Measurements from ENCODE around the gene KAT2B. TPM values are rescaled to one million over a fixed set of nuclear protein-coding genes. Genes with fewer than 3 reads are reported as not detected.
A peak's percentile ranks its signal among the peaks of the same experiment; 100 is the strongest.

KAT2B gene
- polyA plus RNA-seq, 1 donor from 2014 or later: 14.2 TPM

GRCh38 chr3:20037255-20037996 is 2.8 kb upstream of the KAT2B start:
- TF ChIP-seq MXI1 (conservative IDR thresholded peaks at IDR 0.05; ENCODE audit: poor library complexity, severe bottlenecking) (no peak), SMC3 (conservative IDR thresholded peaks at IDR 0.05; ENCODE audit: poor library complexity) (no peak), CTCF (IDR thresholded peaks at IDR 0.05; ENCODE audit: poor library complexity, severe bottlenecking) (peak; percentile 13)
- Histone ChIP-seq H3K27ac (ENCODE audit: low read length) (no peak overlapping the region), H3K9me3 (ENCODE audit: low read length) (no peaks in the 10 kb centered on the region), H3K36me3 (ENCODE audit: insufficient read depth, low read length) (no peaks in the 10 kb centered on the region), H3K79me2 (replicated peaks; ENCODE audit: insufficient read depth, low read length) (peaks cover 6% of the 10 kb centered on the region), H3K27me3 (ENCODE audit: insufficient read depth, low read depth, low read length) (no peaks in the 10 kb centered on the region), H3K4me3 (ENCODE audit: low read length) (no peak overlapping the region), H2AFZ (ENCODE audit: low read depth, low read length) (no peak overlapping the region), H3F3A (ENCODE audit: insufficient read depth, low read length, poor library complexity, severe bottlenecking) (no peaks in the 10 kb centered on the region), H3K9ac (ENCODE audit: low read length) (no peak overlapping the region), H3K9me2 (ENCODE audit: insufficient read depth, low read length) (no peaks in the 10 kb centered on the region), H4K20me1 (ENCODE audit: insufficient read depth) (no peaks in the 10 kb centered on the region), H3K4me2 (ENCODE audit: low read length) (no peak overlapping the region)

- Histone ChIP-seq H3K27ac (ENCODE audit: low read length) (no peak overlapping the region), H3K27me3 (ENCODE audit: insufficient read depth, low read depth, low read length) (no peaks in the 10 kb centered on the region), H3K4me3 (ENCODE audit: low read length) (peak overlapping the region; percentile 87), H3K4me2 (ENCODE audit: low read length) (no peak overlapping the region), H3K79me2 (replicated peaks; ENCODE audit: insufficient read depth, low read length) (peaks cover 9% of the 10 kb centered on the region), H3K9me2 (ENCODE audit: insufficient read depth, low read length) (no peaks in the 10 kb centered on the region), H3K9ac (ENCODE audit: low read length) (no peak overlapping the region), H4K20me1 (ENCODE audit: insufficient read depth) (no peaks in the 10 kb centered on the region), H2AFZ (ENCODE audit: low read depth, low read length) (no peak overlapping the region), H3F3A (ENCODE audit: insufficient read depth, low read length, poor library complexity, severe bottlenecking) (no peaks in the 10 kb centered on the region), H3K36me3 (ENCODE audit: insufficient read depth, low read length) (no peaks in the 10 kb centered on the region), H3K9me3 (ENCODE audit: low read length) (no peaks in the 10 kb centered on the region)
- TF ChIP-seq CTCF (IDR thresholded peaks at IDR 0.05; ENCODE audit: poor library complexity, severe bottlenecking) (no peak), EZH2 (IDR thresholded peaks at IDR 0.05; ENCODE audit: borderline replicate concordance, insufficient read depth, low read length, poor library complexity, severe bottlenecking) (no peak), TAF1 (IDR thresholded peaks at IDR 0.05; ENCODE audit: low read depth) (no peak), MXI1 (conservative IDR thresholded peaks at IDR 0.05; ENCODE audit: poor library complexity, severe bottlenecking) (no peak), RAD21 (conservative IDR thresholded peaks at IDR 0.05) (no peak), SMC3 (conservative IDR thresholded peaks at IDR 0.05; ENCODE audit: poor library complexity) (no peak), POLR2AphosphoS5 (IDR thresholded peaks at IDR 0.05) (no peak), EP300 (conservative IDR thresholded peaks at IDR 0.05; ENCODE audit: poor library complexity, severe bottlenecking) (no peak), REST (IDR thresholded peaks at IDR 0.05; ENCODE audit: borderline replicate concordance) (no peak)
Observed at GRCh38 chr3:20038699-20039465, 1.4 kb upstream of the KAT2B start.

All from neural cell (in vitro differentiated cells).